ENCODE data around the gene PBX1.

The PBX1 gene

GRCh38 chr1:164759979-164760469 lies 201.0 kb downstream of the PBX1 start:
- no peak for DNase-seq (ENCODE audit: low read depth)

- DNase-seq (ENCODE audit: low read depth) = no peak
These were observed 201.6 kb downstream of the PBX1 start for GRCh38 chr1:164760569-164760968.

- DNase-seq (ENCODE audit: low read depth) = no peak
These were observed 202.0 kb downstream of the PBX1 start for GRCh38 chr1:164761009-164761408.

GRCh38 chr1:164763098-164763497 lies 204.1 kb downstream of the PBX1 start:
- DNase-seq (ENCODE audit: low read depth) = no peak

- DNase-seq (ENCODE audit: low read depth) = peak; percentile 79
These were observed 205.3 kb downstream of the PBX1 start for GRCh38 chr1:164764333-164764732.

GRCh38 chr1:164765557-164765956 lies 206.6 kb downstream of the PBX1 start:
- peak; percentile 90 for DNase-seq (ENCODE audit: low read depth)

GRCh38 chr1:164765992-164766720 lies 207.2 kb downstream of the PBX1 start:
- DNase-seq (ENCODE audit: low read depth) = no peak

- peak; percentile 65 for DNase-seq (ENCODE audit: low read depth)
These were observed 208.9 kb downstream of the PBX1 start for GRCh38 chr1:164767752-164768402.

- DNase-seq (ENCODE audit: low read depth) = peak; percentile 56
These were observed 209.6 kb downstream of the PBX1 start for GRCh38 chr1:164768619-164769018.

- DNase-seq (ENCODE audit: low read depth) = peak; percentile 58
These were observed 210.6 kb downstream of the PBX1 start for GRCh38 chr1:164769486-164770130.

- DNase-seq (ENCODE audit: low read depth) = no peak
These were observed 211.1 kb downstream of the PBX1 start for GRCh38 chr1:164770131-164770529.

- peak; percentile 56 for DNase-seq (ENCODE audit: low read depth)
These were observed 212.1 kb downstream of the PBX1 start for GRCh38 chr1:164771041-164771618.

GRCh38 chr1:164771619-164772361 lies 212.8 kb downstream of the PBX1 start:
- peak; percentile 86 for DNase-seq (ENCODE audit: low read depth)

GRCh38 chr1:164772635-164773034 lies 213.7 kb downstream of the PBX1 start:
- DNase-seq (ENCODE audit: low read depth) = peak; percentile 98

- no peak for DNase-seq (ENCODE audit: low read depth)
These were observed 214.1 kb downstream of the PBX1 start for GRCh38 chr1:164773102-164773501.

GRCh38 chr1:164774413-164774812 lies 215.4 kb downstream of the PBX1 start:
- peak; percentile 56 for DNase-seq (ENCODE audit: low read depth)

- DNase-seq (ENCODE audit: low read depth) = peak; percentile 84
These were observed 216.1 kb downstream of the PBX1 start for GRCh38 chr1:164774819-164775654.

- DNase-seq (ENCODE audit: low read depth) = no peak
These were observed 218.5 kb downstream of the PBX1 start for GRCh38 chr1:164777518-164777917.

- DNase-seq (ENCODE audit: low read depth) = no peak
These were observed 220.4 kb downstream of the PBX1 start for GRCh38 chr1:164779376-164779775.

- DNase-seq (ENCODE audit: low read depth) = no peak
These were observed 221.3 kb downstream of the PBX1 start for GRCh38 chr1:164780111-164780812.
